ENCODE results near the gene SF3B3.
"Not testable (repeated sequence)": the region's sequence is repeated elsewhere in the genome, so short reads cannot be mapped to it uniquely, and the experiment has no call there.

Gene SF3B3

DNA sequence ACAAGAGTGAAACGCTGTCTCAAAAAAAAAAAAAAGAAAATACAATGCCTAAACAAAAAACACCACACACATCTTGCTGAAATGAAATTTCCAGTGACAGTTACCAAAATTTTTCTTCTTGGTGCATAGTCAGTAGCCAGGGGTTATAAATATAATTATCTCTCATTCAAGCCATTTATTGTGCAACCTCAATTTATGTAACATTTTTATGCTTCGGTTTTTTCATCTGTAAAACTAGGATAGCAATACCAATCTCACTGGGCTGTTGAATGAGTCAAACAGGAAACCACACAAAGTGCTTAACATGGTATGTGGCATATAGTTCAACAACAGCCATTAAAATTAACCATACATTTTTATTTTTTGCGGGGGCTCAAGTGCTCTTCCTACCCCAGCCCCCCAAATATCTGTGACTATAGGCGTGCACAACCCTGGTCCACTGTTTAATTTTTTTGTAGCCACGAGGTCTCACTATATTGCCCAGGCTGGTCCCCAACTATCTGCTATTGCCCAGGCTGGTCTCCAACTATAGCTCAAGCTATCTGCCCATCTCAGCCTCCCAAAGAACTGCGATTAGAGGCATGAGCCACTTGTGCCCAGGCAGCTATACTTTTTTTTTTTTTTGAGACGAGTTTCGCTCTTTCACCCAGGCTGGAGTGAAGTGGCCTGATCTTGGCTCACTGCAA is 2.9 kb upstream of the SF3B3 start:
- Histone ChIP-seq H4K20me1 (ENCODE audit: insufficient read depth, low read length) (no peaks in the 10 kb centered on the region), H3F3A (ENCODE audit: insufficient read depth, low read length) (peaks cover 19% of the 10 kb centered on the region), H3K4me3 (ENCODE audit: low read length) (no peak overlapping the region), H3K9me3 (replicated peaks; ENCODE audit: insufficient read depth, low read length) (no peaks in the 10 kb centered on the region), H2AFZ (ENCODE audit: low read length) (no peak overlapping the region), H3K27me3 (replicated peaks; ENCODE audit: insufficient read depth, low read length) (no peaks in the 10 kb centered on the region), H3K27ac (ENCODE audit: low read length) (no peak overlapping the region), H3K4me2 (ENCODE audit: low read depth, low read length) (no peak overlapping the region), H3K36me3 (replicated peaks; ENCODE audit: insufficient read depth, low read length) (0 out of 2 replicates have a peak, but pooled peaks cover 2% of the 10 kb centered on the region), H3K9me2 (replicated peaks; ENCODE audit: insufficient read depth, low read length) (no peaks in the 10 kb centered on the region), H3K79me2 (ENCODE audit: low read length) (peaks cover 53% of the 10 kb centered on the region), H3K4me1 (ENCODE audit: low read length) (peaks cover 9% of the 10 kb centered on the region; the same call in 1 of the 2 replicates), H3K9ac (ENCODE audit: low read length) (no peak overlapping the region)
- no peak for DNase-seq
- TF ChIP-seq EZH2phosphoT487 (IDR thresholded peaks at IDR 0.05; ENCODE audit: low read length) (no peak), EZH2 (optimal IDR thresholded peaks at IDR 0.05; ENCODE audit: low read depth, low read length) (no peak)
- TF ChIP-seq, protein P1, sequence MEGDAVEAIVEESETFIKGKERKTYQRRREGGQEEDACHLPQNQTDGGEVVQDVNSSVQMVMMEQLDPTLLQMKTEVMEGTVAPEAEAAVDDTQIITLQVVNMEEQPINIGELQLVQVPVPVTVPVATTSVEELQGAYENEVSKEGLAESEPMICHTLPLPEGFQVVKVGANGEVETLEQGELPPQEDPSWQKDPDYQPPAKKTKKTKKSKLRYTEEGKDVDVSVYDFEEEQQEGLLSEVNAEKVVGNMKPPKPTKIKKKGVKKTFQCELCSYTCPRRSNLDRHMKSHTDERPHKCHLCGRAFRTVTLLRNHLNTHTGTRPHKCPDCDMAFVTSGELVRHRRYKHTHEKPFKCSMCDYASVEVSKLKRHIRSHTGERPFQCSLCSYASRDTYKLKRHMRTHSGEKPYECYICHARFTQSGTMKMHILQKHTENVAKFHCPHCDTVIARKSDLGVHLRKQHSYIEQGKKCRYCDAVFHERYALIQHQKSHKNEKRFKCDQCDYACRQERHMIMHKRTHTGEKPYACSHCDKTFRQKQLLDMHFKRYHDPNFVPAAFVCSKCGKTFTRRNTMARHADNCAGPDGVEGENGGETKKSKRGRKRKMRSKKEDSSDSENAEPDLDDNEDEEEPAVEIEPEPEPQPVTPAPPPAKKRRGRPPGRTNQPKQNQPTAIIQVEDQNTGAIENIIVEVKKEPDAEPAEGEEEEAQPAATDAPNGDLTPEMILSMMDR (IDR thresholded peaks at IDR 0.05; ENCODE audit: low read length): no peak

DNA sequence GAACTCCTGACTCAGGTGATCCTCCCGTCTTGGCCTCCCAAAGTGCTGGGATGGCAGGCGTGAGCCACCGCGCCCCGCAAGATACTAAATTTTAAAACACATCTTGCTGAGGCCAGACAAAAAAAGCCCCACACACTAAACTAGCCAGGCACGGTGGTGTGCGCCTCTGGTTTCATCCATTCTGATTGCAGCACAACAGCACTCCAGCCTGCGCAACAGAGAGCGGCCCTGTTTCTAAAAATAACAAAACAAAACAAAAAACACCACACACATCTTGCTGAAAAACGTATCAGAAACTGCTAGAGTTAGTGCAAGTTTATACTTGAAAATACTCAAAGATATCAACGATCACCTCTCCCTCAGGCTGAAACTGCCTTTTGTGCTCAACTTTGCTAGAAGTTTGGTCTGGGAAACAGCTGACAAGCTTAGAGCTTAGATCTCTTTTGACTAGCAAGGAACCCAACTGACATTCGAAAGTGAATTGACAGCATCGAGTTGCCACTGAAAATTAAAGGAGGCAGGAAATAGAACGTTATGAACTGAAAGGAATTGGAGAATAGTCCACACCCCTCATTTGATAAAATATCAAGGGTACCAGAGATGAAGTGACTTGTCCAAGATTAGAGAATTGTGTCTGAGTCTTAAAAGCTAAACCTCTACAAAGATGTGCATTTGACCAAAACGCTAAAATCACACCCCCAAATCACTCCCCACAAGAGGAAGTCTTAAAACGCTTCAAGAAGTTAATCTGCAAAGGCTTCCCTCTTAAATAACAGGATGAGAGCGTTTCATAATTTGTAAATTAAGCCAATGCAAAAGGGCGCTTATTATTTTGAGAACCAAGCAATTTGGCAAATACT is 1.2 kb upstream of the SF3B3 start:
- H3K9me2 ChIP-seq (replicated peaks; ENCODE audit: insufficient read depth, low read length): no peaks in the 10 kb centered on the region
- H3F3A ChIP-seq (ENCODE audit: insufficient read depth, low read length): peaks cover 19% of the 10 kb centered on the region
- H3K4me1 ChIP-seq (ENCODE audit: low read length): peaks cover 17% of the 10 kb centered on the region
- H3K27me3 ChIP-seq (replicated peaks; ENCODE audit: insufficient read depth, low read length): no peaks in the 10 kb centered on the region
- peak overlapping the region; percentile 90 for H3K4me3 ChIP-seq (ENCODE audit: low read length)
- peaks cover 69% of the 10 kb centered on the region for H3K79me2 ChIP-seq (ENCODE audit: low read length)
- H2AFZ ChIP-seq (ENCODE audit: low read length): peak overlapping the region; percentile 59; the same call in 1 of the 2 replicates
- peak; percentile 79 for DNase-seq
- H3K9me3 ChIP-seq (replicated peaks; ENCODE audit: insufficient read depth, low read length): no peaks in the 10 kb centered on the region
- peaks cover 12% of the 10 kb centered on the region; the same call in 1 of the 2 replicates for H4K20me1 ChIP-seq (ENCODE audit: insufficient read depth, low read length)
- no peaks in the 10 kb centered on the region; the same call in 1 of the 2 replicates for H3K36me3 ChIP-seq (replicated peaks; ENCODE audit: insufficient read depth, low read length)
- H3K4me2 ChIP-seq (ENCODE audit: low read depth, low read length): peak overlapping the region; percentile 56
- peak overlapping the region; percentile 87 for H3K27ac ChIP-seq (ENCODE audit: low read length)
- TF ChIP-seq, protein P1 (IDR thresholded peaks at IDR 0.05; ENCODE audit: low read length): no peak
- TF ChIP-seq EZH2 (optimal IDR thresholded peaks at IDR 0.05; ENCODE audit: low read depth, low read length) (no peak), EZH2phosphoT487 (IDR thresholded peaks at IDR 0.05; ENCODE audit: low read length) (no peak)
- H3K9ac ChIP-seq (ENCODE audit: low read length): peak overlapping the region; percentile 99

DNA sequence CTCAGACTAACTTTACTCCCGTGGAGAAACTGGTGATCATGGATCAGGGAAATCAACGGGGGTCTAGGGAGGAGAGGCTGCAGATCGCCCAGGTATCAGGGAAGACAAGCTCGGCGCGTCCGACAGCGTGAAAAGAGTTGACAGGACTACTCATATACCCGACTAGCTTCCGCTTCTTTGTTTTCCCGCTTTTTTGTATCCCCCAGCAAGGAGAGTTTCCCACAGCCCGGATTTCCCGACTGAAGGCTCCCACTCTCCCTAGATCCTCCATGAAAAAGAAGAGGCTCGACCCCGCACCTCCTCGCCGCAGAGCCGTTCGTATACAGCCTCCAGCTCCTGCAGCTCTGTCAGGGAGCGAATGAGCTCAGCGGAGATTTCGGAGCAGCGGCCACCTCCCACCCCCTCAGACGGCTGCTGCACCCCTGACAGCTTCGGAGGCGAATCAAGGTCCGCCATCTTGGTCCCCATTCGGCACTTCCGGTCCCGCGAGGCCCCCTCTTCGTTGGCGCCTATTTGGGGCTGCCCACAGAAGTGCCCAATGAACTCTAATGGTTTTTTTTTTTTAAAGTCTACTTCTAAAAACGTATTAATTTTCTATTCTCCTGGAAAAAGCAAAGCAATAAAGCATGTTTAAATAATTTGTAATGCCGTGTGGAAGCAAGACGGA is 407 bp upstream of the SF3B3 start, which contains the start of gene COG4:
COG4 (minus strand) TSS at position 479 of the 667 bp plus-strand sequence; CDS start at position 468, 11 bp downstream.
- no peak for TF ChIP-seq EZH2phosphoT487 (IDR thresholded peaks at IDR 0.05; ENCODE audit: low read length)
- TF ChIP-seq, protein P1 (IDR thresholded peaks at IDR 0.05; ENCODE audit: low read length): no peak
- no peak for TF ChIP-seq EZH2 (optimal IDR thresholded peaks at IDR 0.05; ENCODE audit: low read depth, low read length)
- Histone ChIP-seq H3K4me2 (ENCODE audit: low read depth, low read length) (peak within 1 kb of the TSS; percentile 56), H3K9me3 (replicated peaks; ENCODE audit: insufficient read depth, low read length) (no peaks in the 10 kb centered on the region), H3K4me3 (ENCODE audit: low read length) (peak within 1 kb of the TSS; percentile 90), H3K79me2 (ENCODE audit: low read length) (peaks cover 77% of the 10 kb centered on the region), H3K9ac (ENCODE audit: low read length) (peak within 1 kb of the TSS; percentile 99), H3K27ac (ENCODE audit: low read length) (peak within 1 kb of the TSS; percentile 87), H3K27me3 (replicated peaks; ENCODE audit: insufficient read depth, low read length) (no peaks in the 10 kb centered on the region), H4K20me1 (ENCODE audit: insufficient read depth, low read length) (peaks cover 14% of the 10 kb centered on the region; the same call in 1 of the 2 replicates), H3K4me1 (ENCODE audit: low read length) (peaks cover 17% of the 10 kb centered on the region), H3F3A (ENCODE audit: insufficient read depth, low read length) (peaks cover 19% of the 10 kb centered on the region), H3K36me3 (replicated peaks; ENCODE audit: insufficient read depth, low read length) (no peaks in the 10 kb centered on the region; the same call in 1 of the 2 replicates), H3K9me2 (replicated peaks; ENCODE audit: insufficient read depth, low read length) (no peaks in the 10 kb centered on the region), H2AFZ (ENCODE audit: low read length) (peak within 1 kb of the TSS; percentile 80)
- peak; percentile 90 for DNase-seq

DNA sequence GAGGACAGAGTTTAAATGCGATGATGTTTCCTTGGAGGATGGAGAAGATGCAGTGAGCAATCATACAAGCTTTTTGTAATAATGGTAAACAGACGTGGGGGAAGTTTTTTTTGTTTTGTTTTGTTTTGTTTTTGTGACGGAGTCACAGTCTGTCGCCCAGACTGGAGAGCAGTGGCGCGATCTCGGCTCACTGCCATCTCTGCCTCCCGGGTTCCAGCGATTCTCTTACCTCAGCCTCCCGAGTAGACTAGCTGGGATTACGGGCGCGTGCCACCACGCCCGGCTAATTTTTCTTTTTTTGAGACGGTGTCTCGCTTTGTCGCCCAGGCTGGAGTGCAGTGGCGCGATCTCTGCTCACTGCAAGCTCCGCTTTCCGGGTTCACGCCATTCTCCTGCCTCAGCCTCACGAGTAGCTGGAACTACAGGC is 796 bp downstream of the SF3B3 start:
- H3K9me3 ChIP-seq (replicated peaks; ENCODE audit: insufficient read depth, low read length); DNase-seq; H3K27me3 ChIP-seq (replicated peaks; ENCODE audit: insufficient read depth, low read length); H3K36me3 ChIP-seq (replicated peaks; ENCODE audit: insufficient read depth, low read length); H3K9me2 ChIP-seq (replicated peaks; ENCODE audit: insufficient read depth, low read length): not testable (repeated sequence)
- peaks cover 25% of the 10 kb centered on the region for H3F3A ChIP-seq (ENCODE audit: insufficient read depth, low read length)
- peak overlapping the region; percentile 87 for H3K27ac ChIP-seq (ENCODE audit: low read length)
- H4K20me1 ChIP-seq (ENCODE audit: insufficient read depth, low read length): peaks cover 25% of the 10 kb centered on the region
- peak overlapping the region; percentile 90 for H3K4me3 ChIP-seq (ENCODE audit: low read length)
- H3K9ac ChIP-seq (ENCODE audit: low read length): peak overlapping the region; percentile 99
- peak overlapping the region; percentile 80; the same call in 1 of the 2 replicates for H2AFZ ChIP-seq (ENCODE audit: low read length)
- H3K79me2 ChIP-seq (ENCODE audit: low read length): peaks cover 89% of the 10 kb centered on the region
- H3K4me2 ChIP-seq (ENCODE audit: low read depth, low read length): peak overlapping the region; percentile 56; the same call in 1 of the 2 replicates
- peaks cover 17% of the 10 kb centered on the region for H3K4me1 ChIP-seq (ENCODE audit: low read length)
